NCI-H524 treated with DMSO at 0.1 percent for 48 hours (cell line): ENCODE results near the gene HS3ST2.
"Not testable (repeated sequence)": the region's sequence is repeated elsewhere in the genome, so short reads cannot be mapped to it uniquely, and the experiment has no call there.

Source experiments
- DNase-seq: peaks from one replicate; lab custom pipeline; 2025; lab: John Stamatoyannopoulos, UW

The HS3ST2 gene

GRCh38 chr16:22813223-22813947 lies 577 bp upstream of the HS3ST2 start:
- no peak for DNase-seq

GRCh38 chr16:22814711-22815105 lies 746 bp downstream of the HS3ST2 start:
- DNase-seq, result no peak

- DNase-seq, result no peak
These were observed 1.9 kb downstream of the HS3ST2 start for GRCh38 chr16:22815863-22816262.

GRCh38 chr16:22816475-22816874 lies 2.5 kb downstream of the HS3ST2 start:
- DNase-seq, result no peak

- not testable (repeated sequence) for DNase-seq
These were observed 4.8 kb downstream of the HS3ST2 start for GRCh38 chr16:22818736-22819135.

- DNase-seq, result no peak
These were observed 24.7 kb downstream of the HS3ST2 start for GRCh38 chr16:22838681-22839080.

GRCh38 chr16:22842031-22842430 lies 28.1 kb downstream of the HS3ST2 start:
- not testable (repeated sequence) for DNase-seq

- DNase-seq, result no peak
These were observed 29.2 kb downstream of the HS3ST2 start for GRCh38 chr16:22843122-22843521.

GRCh38 chr16:22843856-22844255 lies 29.9 kb downstream of the HS3ST2 start:
- no peak for DNase-seq

GRCh38 chr16:22844416-22844815 lies 30.5 kb downstream of the HS3ST2 start:
- no peak for DNase-seq

- DNase-seq, result no peak
These were observed 33.1 kb downstream of the HS3ST2 start for GRCh38 chr16:22847100-22847499.

GRCh38 chr16:22847690-22848089 lies 33.7 kb downstream of the HS3ST2 start:
- DNase-seq, result no peak

- no peak for DNase-seq
These were observed 34.5 kb downstream of the HS3ST2 start for GRCh38 chr16:22848451-22848850.

GRCh38 chr16:22849517-22849916 lies 35.6 kb downstream of the HS3ST2 start:
- no peak for DNase-seq

GRCh38 chr16:22855231-22855630 lies 41.3 kb downstream of the HS3ST2 start:
- DNase-seq, result no peak

- no peak for DNase-seq
These were observed 43.5 kb downstream of the HS3ST2 start for GRCh38 chr16:22857296-22858025.

GRCh38 chr16:22859925-22860324 lies 46.0 kb downstream of the HS3ST2 start:
- DNase-seq, result no peak

- DNase-seq, result no peak
These were observed 47.6 kb downstream of the HS3ST2 start for GRCh38 chr16:22861580-22861979.

- no peak for DNase-seq
These were observed 48.1 kb downstream of the HS3ST2 start for GRCh38 chr16:22862046-22862445.

- DNase-seq, result no peak
These were observed 50.4 kb downstream of the HS3ST2 start for GRCh38 chr16:22864375-22864774.

GRCh38 chr16:22868593-22869224 lies 54.7 kb downstream of the HS3ST2 start:
- DNase-seq, result no peak

- DNase-seq, result no peak
These were observed 57.9 kb downstream of the HS3ST2 start for GRCh38 chr16:22871861-22872260.

GRCh38 chr16:22874394-22874793 lies 60.4 kb downstream of the HS3ST2 start:
- no peak for DNase-seq
